HAP-1 (cell line): ENCODE measurements around the gene ORC3.
"Not testable (repeated sequence)": the region's sequence is repeated elsewhere in the genome, so short reads cannot be mapped to it uniquely, and the experiment has no call there.

Source experiments
- DNase-seq, 2 experiments: peaks; one replicate each; pipeline ENCODE4 v3.0.0-alpha.2; 2016 to 2020; ENCODE audit warnings: low spot score in 2 of 2
- H3K27me3 ChIP-seq: fragments of 250-450 bp; sonication (Bioruptor Pico); 2 replicates; pipeline ENCODE4 v1.5.1; 2020; ENCODE audit warnings: low read depth, mild to moderate bottlenecking, moderate library complexity
- H3K36me3 ChIP-seq: fragments of 250-450 bp; sonication (Bioruptor Pico); replicated peaks from 2 replicates; pipeline ENCODE4 v1.5.1; 2020; ENCODE audit warnings: mild to moderate bottlenecking
- H3K4me1 ChIP-seq: fragments of 250-450 bp; sonication (Bioruptor Pico); 2 replicates; pipeline ENCODE4 v1.5.1; 2020; ENCODE audit warnings: mild to moderate bottlenecking
- H3K4me3 ChIP-seq: fragments of 250-450 bp; sonication (Bioruptor Pico); 2 replicates; pipeline ENCODE4 v1.5.1; 2020; ENCODE audit warnings: mild to moderate bottlenecking, moderate library complexity
- H3K9me3 ChIP-seq: fragments of 250-450 bp; sonication (Bioruptor Pico); 2 replicates; pipeline ENCODE4 v1.5.1; 2020; ENCODE audit warnings: mild to moderate bottlenecking, moderate library complexity
- in situ Hi-C: fragments of 300-500 bp; cut with MboI; formaldehyde crosslinking; loops from 3 replicates; pipeline ENCODE4 v1.14.3; 2020; ENCODE audit warnings: low sequenced_read_pairs, inconsistent platforms, mixed read lengths

ORC3 gene

GRCh38 chr6:87698547-87699006 lies 108.6 kb downstream of the ORC3 start:
- in situ Hi-C loops = no loop called here
- Histone ChIP-seq H3K27me3 (no peaks in the 10 kb centered on the region), H3K9me3 (no peaks in the 10 kb centered on the region), H3K36me3 (peaks cover 2% of the 10 kb centered on the region; the same call in 1 of the 2 replicates), H3K4me3 (peak overlapping the region; percentile 85), H3K4me1 (peaks cover 33% of the 10 kb centered on the region)
- DNase-seq = peak; percentile 33 to 97

- peaks cover 2% of the 10 kb centered on the region; the same call in 1 of the 2 replicates for H3K36me3 ChIP-seq
- no peaks in the 10 kb centered on the region for H3K9me3 ChIP-seq
- peak overlapping the region; percentile 85 for H3K4me3 ChIP-seq
- peaks cover 31% of the 10 kb centered on the region for H3K4me1 ChIP-seq
- no peaks in the 10 kb centered on the region for H3K27me3 ChIP-seq
- no peak for DNase-seq
- in situ Hi-C loops = no loop called here
These were observed 109.6 kb downstream of the ORC3 start for GRCh38 chr6:87699576-87699975.

DNA sequence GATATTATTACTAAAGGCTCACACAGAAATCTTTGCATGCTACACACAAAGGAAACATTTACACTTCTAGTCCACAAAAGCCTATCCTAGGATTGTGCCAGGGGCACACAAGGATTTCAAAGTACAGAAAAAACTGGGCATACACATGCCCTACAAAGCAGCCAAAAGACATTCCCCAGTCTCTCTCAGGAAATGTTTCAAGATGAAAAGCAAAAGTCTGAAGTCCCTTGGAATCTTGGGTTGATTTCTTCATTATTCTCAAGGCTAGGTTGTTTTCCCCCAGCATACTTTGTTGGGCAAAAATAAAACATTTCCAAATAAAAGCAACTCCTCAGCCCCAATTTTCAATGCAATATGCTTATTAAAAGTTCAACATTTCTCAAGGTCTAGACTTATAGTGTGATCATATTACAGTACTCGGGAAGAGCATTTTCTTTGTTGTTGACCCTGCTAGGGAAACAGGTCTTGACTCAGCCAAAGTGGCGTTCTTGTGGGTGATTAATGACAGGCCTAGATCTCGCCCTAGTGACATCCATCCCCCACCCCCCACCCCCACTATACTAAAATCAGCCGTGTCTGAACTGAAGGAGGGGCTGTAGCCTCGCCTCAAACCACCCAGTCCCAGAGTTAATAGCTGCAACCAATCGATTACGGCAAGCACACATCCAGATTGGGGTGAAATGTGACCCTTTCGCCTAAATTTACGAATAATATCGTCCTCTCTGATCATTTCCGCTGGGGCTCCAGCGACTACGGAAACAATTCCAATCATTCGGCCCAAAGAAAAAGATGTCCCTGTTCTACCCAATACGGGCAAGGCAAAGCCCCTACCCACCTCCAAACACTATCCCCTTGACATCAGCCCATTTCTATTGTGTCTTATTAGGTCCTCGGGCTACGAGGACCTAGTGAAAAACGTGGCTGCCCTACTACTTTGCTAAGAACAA lies 110.7 kb downstream of the ORC3 start:
- Histone ChIP-seq H3K4me3 (peak overlapping the region; percentile 85), H3K27me3 (no peaks in the 10 kb centered on the region), H3K9me3 (no peaks in the 10 kb centered on the region), H3K36me3 (0 out of 2 replicates have a peak, but pooled peaks cover 2% of the 10 kb centered on the region), H3K4me1 (peaks cover 24% of the 10 kb centered on the region)
- peak; percentile 70 to 77 for DNase-seq
- in situ Hi-C loops = no loop called here

DNA sequence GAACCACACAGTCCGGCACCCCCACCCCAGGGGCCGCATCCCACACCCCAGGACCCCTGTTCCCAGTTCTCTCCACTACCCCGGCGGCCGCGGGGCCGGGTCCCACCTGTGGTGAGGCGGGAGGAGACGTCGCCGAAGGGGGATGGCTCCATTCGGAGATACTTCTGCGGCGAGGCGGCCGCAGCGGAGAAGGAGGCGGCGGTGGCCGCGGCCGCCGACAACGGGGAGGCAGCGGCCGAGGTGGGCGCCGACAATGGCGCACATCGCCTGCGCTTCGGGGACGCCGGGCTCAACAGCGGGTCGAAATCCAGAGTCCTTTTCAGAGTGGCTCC lies 111.4 kb downstream of the ORC3 start:
- peaks cover 23% of the 10 kb centered on the region for H3K4me1 ChIP-seq
- H3K4me3 ChIP-seq = peak overlapping the region; percentile 85
- in situ Hi-C loops = no loop called here
- H3K36me3 ChIP-seq = 0 out of 2 replicates have a peak, but pooled peaks cover 2% of the 10 kb centered on the region
- no peaks in the 10 kb centered on the region for H3K27me3 ChIP-seq
- no peaks in the 10 kb centered on the region for H3K9me3 ChIP-seq
- DNase-seq = no peak

- H3K27me3 ChIP-seq = no peaks in the 10 kb centered on the region
- in situ Hi-C loops = no loop called here
- H3K4me1 ChIP-seq = peaks cover 24% of the 10 kb centered on the region
- H3K36me3 ChIP-seq = 0 out of 2 replicates have a peak, but pooled peaks cover 2% of the 10 kb centered on the region
- H3K9me3 ChIP-seq = no peaks in the 10 kb centered on the region
- peak within 1 kb of the TSS; percentile 85 for H3K4me3 ChIP-seq
- peak; percentile 97 to 99 for DNase-seq
These were observed 112.0 kb downstream of the ORC3 start, which contains the start of gene AKIRIN2 for GRCh38 chr6:87701676-87702588. Gene AKIRIN2 (minus strand): TSS chr6:87702233. CDS start chr6:87701684, 549 bp downstream.

DNA sequence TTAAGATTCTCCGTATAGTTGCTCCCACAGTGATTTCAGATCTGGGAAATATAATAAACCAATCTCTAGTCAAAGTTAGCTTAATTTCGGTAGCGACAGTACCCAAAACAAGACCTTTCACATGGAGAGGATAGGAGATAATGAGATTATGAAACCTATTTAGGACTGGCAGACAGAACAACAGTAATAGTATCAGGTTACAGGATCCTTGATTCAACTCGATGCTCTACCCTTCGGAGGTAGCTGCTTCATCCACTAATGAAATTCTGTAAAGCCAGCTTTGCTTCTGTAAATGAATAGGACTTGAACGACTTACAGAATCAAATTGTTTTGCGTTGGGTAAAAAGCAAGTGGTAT lies 112.6 kb downstream of the ORC3 start:
- peak; percentile 29 to 90 for DNase-seq
- in situ Hi-C loops = no loop called here
- Histone ChIP-seq H3K36me3 (0 out of 2 replicates have a peak, but pooled peaks cover 2% of the 10 kb centered on the region), H3K4me1 (peaks cover 20% of the 10 kb centered on the region), H3K9me3 (no peaks in the 10 kb centered on the region), H3K4me3 (peak overlapping the region; percentile 85), H3K27me3 (no peaks in the 10 kb centered on the region)

DNA sequence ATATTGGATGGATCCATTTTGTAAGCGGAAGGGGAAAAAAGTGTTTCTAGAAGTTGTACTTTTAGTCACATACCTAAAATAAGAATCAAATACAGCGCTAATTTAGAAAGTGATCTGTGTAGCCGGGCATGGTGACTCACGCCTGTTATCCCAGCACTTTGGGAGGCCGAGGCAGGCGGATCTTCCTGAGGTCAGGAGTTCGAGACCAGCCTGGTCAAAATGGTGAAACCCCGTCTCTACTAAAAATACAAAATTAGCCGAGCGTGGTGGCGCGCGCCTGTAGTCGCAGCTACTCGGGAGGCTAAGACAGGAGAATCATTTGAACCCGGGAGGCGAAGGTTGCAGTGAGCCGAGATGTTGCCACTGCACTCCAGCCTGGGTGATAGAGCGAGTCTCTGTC lies 113.1 kb downstream of the ORC3 start:
- H3K36me3 ChIP-seq, H3K9me3 ChIP-seq, DNase-seq, H3K27me3 ChIP-seq, in situ Hi-C loops: not testable (repeated sequence)
- peaks cover 16% of the 10 kb centered on the region for H3K4me1 ChIP-seq
- peak overlapping the region; percentile 85 for H3K4me3 ChIP-seq

DNA sequence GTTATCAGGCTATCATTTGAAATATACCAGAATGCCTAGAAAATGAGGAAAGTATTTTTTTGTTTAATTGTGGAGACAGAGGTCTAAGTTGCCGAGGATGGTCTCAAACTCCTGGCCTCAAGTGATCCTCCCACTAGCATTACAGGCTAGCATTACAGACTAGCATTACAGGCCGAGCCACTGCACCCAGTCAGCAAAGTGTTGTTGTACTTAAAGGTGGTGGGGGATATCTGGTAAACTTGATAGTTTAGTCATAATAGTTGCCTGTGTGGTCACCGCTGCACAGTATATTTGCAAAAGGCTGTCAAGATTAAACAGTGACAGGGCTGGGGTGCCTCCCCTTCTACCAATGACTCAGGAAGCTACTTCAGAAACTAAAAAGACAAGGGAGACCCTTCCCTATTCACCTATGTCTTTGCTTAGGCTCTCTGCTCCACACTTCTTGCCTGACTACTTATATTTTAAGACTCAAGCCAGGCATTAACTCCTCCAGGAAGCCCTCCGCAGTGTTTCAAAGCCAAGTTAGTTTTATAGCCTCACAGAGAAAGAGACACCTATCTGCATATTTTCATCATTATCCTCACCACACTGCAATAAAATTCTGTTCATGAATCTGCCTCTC lies 115.2 kb downstream of the ORC3 start:
- Histone ChIP-seq H3K4me1 (peaks cover 6% of the 10 kb centered on the region), H3K27me3 (no peaks in the 10 kb centered on the region), H3K36me3 (0 out of 2 replicates have a peak, but pooled peaks cover 2% of the 10 kb centered on the region), H3K4me3 (no peak overlapping the region), H3K9me3 (no peaks in the 10 kb centered on the region)
- in situ Hi-C loops = no loop called here
- peak in 1 of 2 experiments; percentile 37 for DNase-seq

- in situ Hi-C loops = no loop called here
- Histone ChIP-seq H3K27me3 (no peaks in the 10 kb centered on the region), H3K36me3 (0 out of 2 replicates have a peak, but pooled peaks cover 2% of the 10 kb centered on the region), H3K4me1 (peaks cover 6% of the 10 kb centered on the region), H3K4me3 (no peak overlapping the region), H3K9me3 (no peaks in the 10 kb centered on the region)
- DNase-seq = no peak
These were observed 116.4 kb downstream of the ORC3 start for GRCh38 chr6:87706187-87706966.

DNA sequence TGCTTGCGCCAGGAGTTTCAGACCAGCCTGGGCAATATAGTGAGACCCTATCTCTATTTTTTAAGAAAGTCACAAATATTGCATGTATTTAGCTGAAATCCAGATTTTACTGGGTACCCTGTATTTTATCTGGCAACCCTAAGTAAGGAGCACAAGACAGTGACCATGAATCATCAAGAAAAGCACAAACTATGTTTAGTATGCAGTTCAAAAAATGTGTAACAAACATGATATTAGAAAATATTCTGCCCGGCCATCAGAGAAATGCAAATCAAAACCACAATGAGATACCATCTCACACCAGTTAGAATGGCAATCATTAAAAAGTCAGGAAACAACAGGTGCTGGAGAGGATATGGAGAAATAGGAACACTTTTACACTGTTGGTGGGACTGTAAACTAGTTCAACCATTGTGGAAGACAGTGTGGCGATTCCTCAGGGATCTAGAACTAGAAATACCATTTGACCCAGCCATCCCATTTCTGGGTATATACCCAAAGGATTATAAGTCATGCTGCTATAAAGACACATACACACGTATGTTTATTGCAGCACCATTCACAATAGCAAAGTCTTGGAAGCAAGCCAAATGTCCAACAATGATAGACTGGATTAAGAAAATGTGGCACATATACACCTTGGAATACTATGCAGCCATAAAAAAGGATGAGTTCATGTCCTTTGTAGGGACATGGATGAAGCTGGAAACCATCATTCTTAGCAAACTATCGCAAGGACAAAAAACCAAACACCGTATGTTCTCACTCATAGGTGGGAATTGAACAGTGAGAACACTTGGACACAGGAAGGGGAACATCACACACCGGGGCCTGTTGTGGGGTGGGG lies 118.9 kb downstream of the ORC3 start:
- H3K9me3 ChIP-seq, H3K4me1 ChIP-seq, H3K36me3 ChIP-seq, H3K4me3 ChIP-seq, H3K27me3 ChIP-seq, DNase-seq, in situ Hi-C loops: not testable (repeated sequence)

- peaks cover 10% of the 10 kb centered on the region; the same call in 1 of the 2 replicates for H3K4me1 ChIP-seq
- no peak for DNase-seq
- no peak overlapping the region for H3K4me3 ChIP-seq
- no peaks in the 10 kb centered on the region for H3K36me3 ChIP-seq
- H3K27me3 ChIP-seq = no peaks in the 10 kb centered on the region
- in situ Hi-C loops = no loop called here
- no peaks in the 10 kb centered on the region for H3K9me3 ChIP-seq
These were observed 120.2 kb downstream of the ORC3 start for GRCh38 chr6:87710090-87710489.

- DNase-seq, H3K4me3 ChIP-seq, H3K9me3 ChIP-seq, H3K4me1 ChIP-seq, H3K27me3 ChIP-seq, H3K36me3 ChIP-seq, in situ Hi-C loops: not testable (repeated sequence)
These were observed 122.8 kb downstream of the ORC3 start for GRCh38 chr6:87712713-87713112.
